Bronchial epithelial cell (primary cell): ENCODE results near the gene FST. TPM values are rescaled to one million over a fixed set of nuclear protein-coding genes. Genes with fewer than 3 reads are reported as not detected.

Source experiments
- DNase-seq: peaks from one replicate; pipeline ENCODE4 v3.0.0-alpha.2; 2010; ENCODE audit warnings: low read depth
- FAIRE-seq: peaks from 2 replicates; lab custom pipeline; 2011; peaks lifted over from hg19 to GRCh38; lab: Jason Lieb, UNC
- H3K27me3 ChIP-seq: 2 replicates; pipeline ENCODE4 v1.5.1; 2011; ENCODE audit warnings: low read length; ENCODE audit not compliant: control insufficient read depth, insufficient read depth
- H3K36me3 ChIP-seq: 2 replicates; pipeline ENCODE4 v1.5.1; 2011; ENCODE audit warnings: low read length; ENCODE audit not compliant: control insufficient read depth, insufficient read depth
- H3K4me3 ChIP-seq: 2 replicates; pipeline ENCODE4 v1.5.1; 2011; ENCODE audit warnings: mild to moderate bottlenecking, low read depth, low read length, control low read depth
- total RNA-seq: library from RNA; depleted of rRNA; stranded (reverse); fragments of >200 nt; gene quantifications from 2 replicates; pipeline ENCODE4 v1.2.1, GENCODE V29; 2014
- TF ChIP-seq, protein P1 (sequence below): IDR thresholded peaks from 2 replicates; pipeline ENCODE4 v1.5.1; 2011; ENCODE audit warnings: mild to moderate bottlenecking, moderate library complexity, low read length, control low read depth, inconsistent platforms; ENCODE audit not compliant: insufficient read depth, severe bottlenecking

The FST gene
- total RNA-seq, 1 donor from 2014 or later: 85.0 TPM

DNA sequence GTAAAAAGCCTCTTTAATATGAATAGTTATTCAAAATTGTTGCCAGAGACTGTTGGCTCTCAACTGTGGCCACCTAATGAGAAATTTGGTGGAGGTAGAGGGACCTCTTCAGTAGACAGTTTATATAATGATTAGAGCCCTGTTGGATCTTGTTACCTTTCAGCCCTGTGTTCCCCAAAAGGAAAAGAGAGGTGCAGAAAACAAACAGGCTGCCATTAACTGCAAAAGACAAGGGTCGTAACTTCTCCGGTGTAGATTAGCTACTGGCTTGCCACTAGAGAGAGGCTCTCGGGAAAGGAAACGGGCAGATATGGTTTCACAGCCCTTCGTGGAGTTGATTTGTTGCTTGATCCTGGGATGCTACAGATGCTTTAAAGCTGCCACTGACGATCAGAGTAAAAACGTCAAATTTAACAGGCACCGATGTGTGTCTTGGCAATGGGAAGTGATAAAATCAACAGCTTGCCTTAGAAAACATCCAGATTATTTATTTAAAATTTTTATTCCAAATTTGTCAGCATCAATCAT, 7.8 kb downstream of the FST start:
- no peak for DNase-seq
- H3K27me3 ChIP-seq: no peaks in the 10 kb centered on the region
- no peak for FAIRE-seq
- TF ChIP-seq, protein P1, sequence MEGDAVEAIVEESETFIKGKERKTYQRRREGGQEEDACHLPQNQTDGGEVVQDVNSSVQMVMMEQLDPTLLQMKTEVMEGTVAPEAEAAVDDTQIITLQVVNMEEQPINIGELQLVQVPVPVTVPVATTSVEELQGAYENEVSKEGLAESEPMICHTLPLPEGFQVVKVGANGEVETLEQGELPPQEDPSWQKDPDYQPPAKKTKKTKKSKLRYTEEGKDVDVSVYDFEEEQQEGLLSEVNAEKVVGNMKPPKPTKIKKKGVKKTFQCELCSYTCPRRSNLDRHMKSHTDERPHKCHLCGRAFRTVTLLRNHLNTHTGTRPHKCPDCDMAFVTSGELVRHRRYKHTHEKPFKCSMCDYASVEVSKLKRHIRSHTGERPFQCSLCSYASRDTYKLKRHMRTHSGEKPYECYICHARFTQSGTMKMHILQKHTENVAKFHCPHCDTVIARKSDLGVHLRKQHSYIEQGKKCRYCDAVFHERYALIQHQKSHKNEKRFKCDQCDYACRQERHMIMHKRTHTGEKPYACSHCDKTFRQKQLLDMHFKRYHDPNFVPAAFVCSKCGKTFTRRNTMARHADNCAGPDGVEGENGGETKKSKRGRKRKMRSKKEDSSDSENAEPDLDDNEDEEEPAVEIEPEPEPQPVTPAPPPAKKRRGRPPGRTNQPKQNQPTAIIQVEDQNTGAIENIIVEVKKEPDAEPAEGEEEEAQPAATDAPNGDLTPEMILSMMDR: no peak
- peaks cover 3% of the 10 kb centered on the region for H3K36me3 ChIP-seq
- no peak overlapping the region for H3K4me3 ChIP-seq

DNA sequence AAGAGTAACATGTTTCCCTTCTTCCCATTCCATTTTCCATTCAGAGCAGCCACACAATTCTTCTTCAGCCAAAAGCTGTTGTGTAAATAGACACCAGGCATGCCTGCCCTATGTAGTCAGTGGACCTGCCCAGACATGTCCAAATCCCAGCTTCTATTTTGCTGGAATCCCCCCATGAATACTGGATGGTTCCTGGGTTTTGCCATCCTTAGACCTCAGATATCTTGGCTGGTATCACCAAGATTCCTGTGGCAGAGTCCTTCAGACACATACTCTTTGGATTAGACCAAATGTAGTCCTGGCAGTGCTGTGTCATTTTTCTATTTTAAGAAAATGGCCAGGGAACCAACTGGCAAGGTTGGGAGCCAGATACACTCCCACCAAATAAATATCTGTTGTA, 10.3 kb downstream of the FST start:
- Histone ChIP-seq H3K36me3 (no peaks in the 10 kb centered on the region), H3K4me3 (no peak overlapping the region), H3K27me3 (no peaks in the 10 kb centered on the region)
- TF ChIP-seq, protein P1: no peak
- FAIRE-seq: no peak
- peak; percentile 92 for DNase-seq

DNA sequence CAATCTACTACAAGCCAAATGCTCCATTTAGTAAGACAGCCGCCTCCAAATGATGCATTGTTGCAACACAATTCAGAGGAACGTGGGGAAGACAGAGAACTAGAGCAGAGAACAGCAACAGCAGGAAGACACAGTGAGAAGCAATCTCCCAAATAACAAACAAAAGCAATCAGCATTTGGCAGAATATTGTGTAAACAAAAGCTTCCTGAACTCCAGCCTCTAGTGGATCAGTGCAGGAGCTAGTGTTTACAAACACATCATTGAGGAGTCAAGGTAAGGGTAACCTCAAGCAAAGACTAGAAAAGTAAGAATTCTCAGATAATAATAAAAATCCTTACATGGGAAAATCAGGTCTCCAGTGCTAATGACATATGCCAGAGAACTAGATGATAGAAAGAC, 20.6 kb downstream of the FST start:
- no peak overlapping the region for H3K4me3 ChIP-seq
- TF ChIP-seq, protein P1: no peak
- no peaks in the 10 kb centered on the region for H3K27me3 ChIP-seq
- no peak for DNase-seq
- no peak for FAIRE-seq
- H3K36me3 ChIP-seq: no peaks in the 10 kb centered on the region

DNA sequence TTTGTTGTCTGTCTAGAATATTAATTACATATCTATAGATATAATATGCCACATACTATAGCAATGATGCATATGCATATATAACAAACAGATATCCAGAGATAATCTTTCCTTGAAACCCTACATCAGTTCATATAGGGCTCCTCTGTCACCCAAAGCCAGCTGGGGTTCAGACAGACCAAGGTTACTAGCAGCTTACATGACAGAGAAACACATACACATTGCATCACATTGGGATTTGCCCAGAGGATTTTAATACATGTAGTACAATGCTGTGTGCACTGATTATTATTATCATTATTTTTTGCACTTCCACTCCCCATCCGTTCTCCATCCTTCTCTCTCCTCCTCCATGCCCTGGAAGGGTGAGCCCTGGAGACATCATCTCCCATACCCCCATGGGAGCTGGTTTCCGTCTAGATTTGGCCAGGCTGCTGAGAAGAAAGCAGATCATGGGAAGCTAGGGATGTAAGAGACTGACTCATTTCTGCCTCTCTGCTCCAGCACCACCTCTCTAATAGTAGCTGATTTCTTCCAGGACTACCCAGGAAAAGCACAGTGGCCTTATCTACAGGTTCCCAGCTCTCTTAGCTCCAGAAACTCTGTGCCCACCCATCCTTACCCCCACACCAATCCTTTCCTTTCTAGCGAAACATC, 23.3 kb downstream of the FST start:
- peak; percentile 83 for FAIRE-seq
- TF ChIP-seq, protein P1: no peak
- no peaks in the 10 kb centered on the region for H3K36me3 ChIP-seq
- no peaks in the 10 kb centered on the region for H3K27me3 ChIP-seq
- DNase-seq: no peak
- no peak overlapping the region for H3K4me3 ChIP-seq

DNA sequence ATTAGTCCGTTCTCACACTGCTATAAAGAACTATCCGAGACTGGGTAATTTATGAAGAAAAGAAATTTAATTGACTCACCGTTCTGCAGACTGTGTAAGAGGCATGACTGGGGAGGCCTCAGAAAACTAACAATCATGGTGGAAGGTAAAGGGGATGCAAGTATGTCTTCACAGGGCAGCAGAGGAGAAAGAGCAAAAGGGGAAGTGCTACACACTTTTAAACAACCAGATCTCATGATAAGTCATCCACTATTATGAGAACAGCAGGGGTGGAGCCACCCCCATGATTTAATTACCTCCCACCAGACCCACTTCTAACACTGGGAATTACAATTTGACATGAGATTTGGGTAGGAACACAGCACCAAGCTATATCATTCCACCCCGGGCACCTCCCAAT, 26.6 kb downstream of the FST start:
- Histone ChIP-seq H3K27me3 (no peaks in the 10 kb centered on the region), H3K36me3 (no peaks in the 10 kb centered on the region), H3K4me3 (no peak overlapping the region)
- TF ChIP-seq, protein P1: no peak
- FAIRE-seq (no peak), DNase-seq (no peak)

DNA sequence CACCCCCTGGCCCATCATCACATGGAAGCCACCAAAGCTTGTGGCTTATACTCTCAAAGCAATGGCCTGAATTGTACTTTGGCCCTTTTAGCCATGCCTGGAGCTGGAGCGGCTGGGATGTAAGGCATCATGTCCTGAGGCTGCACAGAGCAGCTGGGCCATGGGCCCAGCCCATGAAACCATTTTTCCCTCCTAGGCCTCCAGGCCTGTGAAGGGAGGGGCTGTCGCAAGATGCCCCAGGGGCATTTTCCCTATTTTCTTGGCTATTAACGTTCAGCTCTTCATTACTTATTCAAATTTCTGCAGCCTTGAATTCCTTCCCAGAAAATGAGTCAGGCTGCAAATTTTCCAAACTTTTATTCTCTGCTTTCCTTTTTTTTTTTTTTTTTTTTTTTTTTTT, 27.7 kb downstream of the FST start:
- no peaks in the 10 kb centered on the region for H3K36me3 ChIP-seq
- FAIRE-seq: no peak

More for the DNA sequence above, 27.7 kb downstream of the FST start:
- DNase-seq: no peak
- TF ChIP-seq, protein P1: no peak
- Histone ChIP-seq H3K27me3 (no peaks in the 10 kb centered on the region), H3K4me3 (no peak overlapping the region)
